HepG2 (cell line): ENCODE measurements around the gene RASA3. TPM values are rescaled to one million over a fixed set of nuclear protein-coding genes. Genes with fewer than 3 reads are reported as not detected.

Experiments
- ATAC-seq: fragments of 200-7000 bp; cut with Tn5 transposase; 3 replicates; pipeline ENCODE4 v1.9.1; 2020; ENCODE audit warnings: mild to moderate bottlenecking, moderate library complexity
- BruUV-seq: library from RNA; stranded (reverse); fragments of 400-500 nt; replicated peaks from 2 replicates; lab custom pipeline; 2021; lab: Mats Ljungman, UMichigan
- CTCF ChIA-PET: fragments of 300-600 bp; formaldehyde crosslinking; extraction: SDS; loops from one replicate; lab custom pipeline; 2021; ENCODE audit warnings: low total read pairs, inconsistent platforms, low intra/inter-chr PET ratio; lab: Yijun Ruan, JAX
- POLR2A ChIA-PET: fragments of 350-600 bp; sonication (Branson Sonifier 250); formaldehyde crosslinking; loops from one replicate; lab custom pipeline; 2020; ENCODE audit warnings: antibody characterized with exemption, inconsistent platforms; lab: Yijun Ruan, JAX
- DNase-seq: peaks from one replicate; pipeline ENCODE4 v3.0.0-alpha.2; 2015; ENCODE audit warnings: low spot score
- FAIRE-seq: peaks from 3 replicates; lab custom pipeline; 2011; peaks lifted over from hg19 to GRCh38; lab: Jason Lieb, UNC
- H2AFZ ChIP-seq: one replicate; pipeline ENCODE4 v1.6.1; 2011; ENCODE audit warnings: low read length, inconsistent platforms
- H3K27ac ChIP-seq: fragments of 300-600 bp; 3 replicates; pipeline ENCODE4 v1.8.0; 2011; ENCODE audit warnings: mixed run types, mild to moderate bottlenecking, mixed read lengths, low read length, inconsistent platforms; ENCODE audit not compliant: insufficient read depth; ENCODE audit errors: extremely low read length
- H3K27me3 ChIP-seq, 2 experiments: fragments of 200-600 bp in 1 of 2; 2 replicates in 1 of 2; 3 replicates in 1 of 2; pipeline versions ENCODE4 v1.6.0 to v1.8.0; 2011; ENCODE audit warnings: low read length in 2 of 2, mild to moderate bottlenecking in 2 of 2, moderate library complexity in 2 of 2, inconsistent platforms in 1 of 2; ENCODE audit not compliant: insufficient read depth in 2 of 2, control insufficient read depth in 1 of 2
- H3K36me3 ChIP-seq, 2 experiments: fragments of 200-600 bp in 1 of 2; replicated peaks in 1 of 2; 2 replicates in 1 of 2; 3 replicates in 1 of 2; pipeline versions ENCODE4 v1.5.1 to v1.8.0; 2011; ENCODE audit warnings: low read length in 2 of 2, inconsistent platforms in 1 of 2; ENCODE audit not compliant: insufficient read depth in 2 of 2, control insufficient read depth in 1 of 2
- H3K4me1 ChIP-seq: 2 replicates; pipeline ENCODE4 v1.5.1; 2012; ENCODE audit warnings: low read length, inconsistent platforms; ENCODE audit not compliant: insufficient read depth
- H3K4me2 ChIP-seq: 2 replicates; pipeline ENCODE4 v1.6.0; 2011; ENCODE audit warnings: low read depth, low read length, inconsistent platforms
- H3K4me3 ChIP-seq, 3 experiments: fragments of 200-600 bp in 1 of 3; sonication (generic), shearing (Covaris generic) in 1 of 3; replicated peaks in 1 of 3; 2 replicates each; pipeline ENCODE4 v1.5.1; 2011 to 2016; ENCODE audit warnings: low read length in 3 of 3, inconsistent platforms in 2 of 3, low read depth in 2 of 3, mild to moderate bottlenecking in 2 of 3, control low read depth in 1 of 3, mixed read lengths in 1 of 3; ENCODE audit not compliant: insufficient read depth in 1 of 3
- H3K79me2 ChIP-seq: one replicate; pipeline ENCODE4 v1.6.1; 2011; ENCODE audit warnings: low read length, inconsistent platforms; ENCODE audit not compliant: insufficient read depth
- H3K9ac ChIP-seq: 2 replicates; pipeline ENCODE4 v1.6.0; 2011; ENCODE audit warnings: mild to moderate bottlenecking, low read depth, low read length, inconsistent platforms; ENCODE audit not compliant: insufficient read depth
- H3K9me3 ChIP-seq: 2 replicates; pipeline ENCODE4 v1.5.1; 2012; ENCODE audit warnings: mild to moderate bottlenecking, low read length
- H4K20me1 ChIP-seq: 2 replicates; pipeline ENCODE4 v1.6.0; 2011; ENCODE audit warnings: inconsistent platforms, mild to moderate bottlenecking, low read length, moderate library complexity; ENCODE audit not compliant: insufficient read depth
- CREB1 ChIP-seq, 2 experiments: fragments of 450-650 bp in 1 of 2; IDR thresholded peaks; 2 replicates each; pipeline ENCODE4 v1.6.1; 2016 to 2017; ENCODE audit warnings: control low read depth in 1 of 2, mild to moderate bottlenecking in 1 of 2, missing compliant biosample characterization in 1 of 2, missing genetic modification characterization in 1 of 2
- IRF2 ChIP-seq: IDR thresholded peaks from 2 replicates; pipeline ENCODE4 v1.6.1; 2018; ENCODE audit warnings: missing genetic modification reagents, missing compliant biosample characterization
- RNF2 ChIP-seq: fragments of 450-650 bp; conservative IDR thresholded peaks from 2 replicates; pipeline ENCODE4 v1.6.1; 2016; ENCODE audit warnings: low read depth
- ZKSCAN1 ChIP-seq: fragments of 150-350 bp; IDR thresholded peaks from 2 replicates; pipeline ENCODE4 v1.6.1; 2014; ENCODE audit warnings: low read length
- WGBS: methylation state at CpG from one replicate; pipeline ENCODE4 v1.1.6; 2017; ENCODE audit warnings: low lambda C conversion rate; 5-methylcytosine and 5-hydroxymethylcytosine counted together
- in situ Hi-C: cut with HindIII; loops from 2 replicates; pipeline ENCODE4 v1.10.0; 2017; ENCODE audit warnings: low pct_unique_long_range_greater_than_20kb; ENCODE audit not compliant: extremely low pct_ligation_motif_present
- intact Hi-C: fragments of 100-400 bp; cut with micrococcal nuclease; formaldehyde crosslinking; loops from one replicate; pipeline ENCODE4 v1.10.0; 2022; ENCODE audit not compliant: unreplicated experiment
- polyA plus RNA-seq, 8 experiments: library from polyadenylated mRNA; depleted of rRNA in 3 of 8; stranded (reverse) in 7 of 8; unstranded in 1 of 8; fragments of >200 nt; fragmentation: Illumina TruSeq in 4 of 8; extraction: Trizol in 4 of 8; gene quantifications; 2 replicates each; pipeline versions ENCODE4 v1.2.1 to v1.2.3, GENCODE V29; 2011 to 2016; ENCODE audit warnings: low read depth in 4 of 8, missing spikeins in 1 of 8, mixed read lengths in 1 of 8; ENCODE audit not compliant: insufficient read depth in 1 of 8
- total RNA-seq, 5 experiments: library from RNA; depleted of rRNA; stranded (reverse); fragments of >200 nt; fragmentation: Illumina TruSeq; extraction: Trizol; gene quantifications; 2 replicates each; pipeline ENCODE4 v1.2.3, GENCODE V29; 2016; ENCODE audit warnings: low read depth in 1 of 5

The RASA3 gene
- total and polyA plus RNA-seq, 2 of the 13 experiments (the other 11 are each of a cell fraction or from before 2014, with no cell fraction given): 0.05 TPM; not detected in 1

- ChIA-PET POLR2A (no interaction called here), CTCF (no interaction called here)
- H3K4me1 ChIP-seq: no peaks in the 10 kb centered on the region
- no peaks in the 10 kb centered on the region for H3K9me3 ChIP-seq
- H3K4me3 ChIP-seq: no peak overlapping the region
- no peaks in the 10 kb centered on the region for H4K20me1 ChIP-seq
- no peaks in the 10 kb centered on the region for H3K79me2 ChIP-seq
- ATAC-seq: no peak
- no peak for DNase-seq
- peaks cover 4 to 35% of the 10 kb centered on the region in 2 experiments; a peak in 3 of 5 replicates for H3K27me3 ChIP-seq
- H3K4me2 ChIP-seq: no peak overlapping the region
- intact Hi-C loops (no loop called here), in situ Hi-C loops (no loop called here)
- no TSS peak for BruUV-seq
- TF ChIP-seq IRF2 (CRISPR knock-in tag) (no peak), ZKSCAN1 (no peak)
- no peak for FAIRE-seq
- H2AFZ ChIP-seq: no peak overlapping the region
- 56% methylated on average over 21 of the region's 21 CpGs for WGBS
- H3K36me3 ChIP-seq: no peaks in the 10 kb centered on the region
- H3K27ac ChIP-seq: no peak overlapping the region
- no peak overlapping the region for H3K9ac ChIP-seq
Measured at GRCh38 chr13:114037674-114038073, 94.7 kb downstream of the RASA3 start.

GRCh38 chr13:114035583-114036531 lies 96.6 kb downstream of the RASA3 start:
- H4K20me1 ChIP-seq: no peaks in the 10 kb centered on the region
- in situ Hi-C loops: no loop called here
- POLR2A ChIA-PET: no interaction called here
- intact Hi-C loops: no loop called here
- H2AFZ ChIP-seq: no peak overlapping the region
- no peak for DNase-seq
- H3K9me3 ChIP-seq: no peaks in the 10 kb centered on the region
- WGBS: 42% methylated on average over 31 of the region's 40 CpGs
- CTCF ChIA-PET: no interaction called here
- no peak overlapping the region for H3K27ac ChIP-seq
- no TSS peak for BruUV-seq
- H3K79me2 ChIP-seq: no peaks in the 10 kb centered on the region
- no peaks in the 10 kb centered on the region for H3K4me1 ChIP-seq
- FAIRE-seq: no peak
- H3K27me3 ChIP-seq: peaks cover 4 to 32% of the 10 kb centered on the region in 2 experiments; a peak in 3 of 5 replicates
- H3K4me3 ChIP-seq: no peak overlapping the region
- no peak overlapping the region for H3K9ac ChIP-seq
- H3K36me3 ChIP-seq: no peaks in the 10 kb centered on the region
- peak; percentile 60 for ATAC-seq
- TF ChIP-seq CREB1 (IDR thresholded peaks at IDR 0.05) (peak; percentile 53; the same call in 1 of the 2 replicates), CREB1 (CRISPR knock-in tag; IDR thresholded peaks at IDR 0.05) (no peak), RNF2 (no peak)
- TF ChIP-seq, all 625 proteins: peak for 1
- no peak overlapping the region for H3K4me2 ChIP-seq
